Right lung (tissue), 10 donors: ENCODE results near the gene ERRFI1. TPM values are rescaled to one million over a fixed set of nuclear protein-coding genes. Genes with fewer than 3 reads are reported as not detected.
A peak's percentile ranks its signal among the peaks of the same experiment; 100 is the strongest.
"Not testable (repeated sequence)": the region's sequence is repeated elsewhere in the genome, so short reads cannot be mapped to it uniquely, and the experiment has no call there.

ENCODE experiments used
- DNase-seq, 2 donors: peaks; one replicate each; pipeline ENCODE4 v3.0.0-alpha.2; 2013
- long read RNA-seq, 8 donors: transcript quantifications; one replicate each; lab custom pipeline, GENCODE V29; 2026
- polyA plus RNA-seq, 5 donors: library from polyadenylated mRNA; unstranded; fragments of 120-200 nt; gene quantifications; one replicate each; pipeline versions ENCODE4 v1.2.1 to v1.2.3, GENCODE V29; 2013; ENCODE audit warnings: inconsistent platforms in 1 of 5, low replicate concordance in 1 of 5; ENCODE audit not compliant: insufficient read length in 5 of 5, insufficient read depth in 1 of 5

ERRFI1 gene, protein sequence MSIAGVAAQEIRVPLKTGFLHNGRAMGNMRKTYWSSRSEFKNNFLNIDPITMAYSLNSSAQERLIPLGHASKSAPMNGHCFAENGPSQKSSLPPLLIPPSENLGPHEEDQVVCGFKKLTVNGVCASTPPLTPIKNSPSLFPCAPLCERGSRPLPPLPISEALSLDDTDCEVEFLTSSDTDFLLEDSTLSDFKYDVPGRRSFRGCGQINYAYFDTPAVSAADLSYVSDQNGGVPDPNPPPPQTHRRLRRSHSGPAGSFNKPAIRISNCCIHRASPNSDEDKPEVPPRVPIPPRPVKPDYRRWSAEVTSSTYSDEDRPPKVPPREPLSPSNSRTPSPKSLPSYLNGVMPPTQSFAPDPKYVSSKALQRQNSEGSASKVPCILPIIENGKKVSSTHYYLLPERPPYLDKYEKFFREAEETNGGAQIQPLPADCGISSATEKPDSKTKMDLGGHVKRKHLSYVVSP
- 10 to 100 TPM; 52.0 to 95.3 (median 81.3) TPM for polyA plus RNA-seq
- long read RNA-seq, donor 1, transcript ERRFI1-201 (4 exons, 3,104 nt) = major isoform, 16 of 28 reads
- long read RNA-seq, donor 1, partial matches to known transcripts = 9 of 28 reads
- long read RNA-seq, donor 1, other reads (novel, unspliced or antisense) = 0 of 28 reads
- long read RNA-seq, donor 2, transcript ERRFI1-201 (4 exons, 3,104 nt) = major isoform, 9 of 11 reads
- long read RNA-seq, donor 2, partial matches to known transcripts = 0 of 11 reads
- long read RNA-seq, donor 2, other reads (novel, unspliced or antisense) = 0 of 11 reads
- long read RNA-seq, donor 3, transcript ERRFI1-201 (4 exons, 3,104 nt) = major isoform, 6 of 16 reads
- long read RNA-seq, donor 3, partial matches to known transcripts = 7 of 16 reads
- long read RNA-seq, donor 3, other reads (novel, unspliced or antisense) = 0 of 16 reads
- long read RNA-seq, donor 4, transcript ERRFI1-201 (4 exons, 3,104 nt) = major isoform, 14 of 16 reads
- long read RNA-seq, donor 4, partial matches to known transcripts = 0 of 16 reads
- long read RNA-seq, donor 4, other reads (novel, unspliced or antisense) = 0 of 16 reads
- long read RNA-seq, donor 5, transcript ERRFI1-201 (4 exons, 3,104 nt) = major isoform, 18 of 25 reads
- long read RNA-seq, donor 5, partial matches to known transcripts = 7 of 25 reads
- long read RNA-seq, donor 5, other reads (novel, unspliced or antisense) = 0 of 25 reads
- long read RNA-seq, donor 6, transcript ERRFI1-201 (4 exons, 3,104 nt) = major isoform, 16 of 26 reads
- long read RNA-seq, donor 6, partial matches to known transcripts = 7 of 26 reads
- long read RNA-seq, donor 6, other reads (novel, unspliced or antisense) = 0 of 26 reads
- long read RNA-seq, donor 7, transcript ERRFI1-201 (4 exons, 3,104 nt) = major isoform, 12 of 31 reads
- long read RNA-seq, donor 7, partial matches to known transcripts = 17 of 31 reads
- long read RNA-seq, donor 7, other reads (novel, unspliced or antisense) = 0 of 31 reads
- long read RNA-seq, donor 8, partial matches to known transcripts = 0 of 3 reads
- long read RNA-seq, donor 8, other reads (novel, unspliced or antisense) = 0 of 3 reads

DNA sequence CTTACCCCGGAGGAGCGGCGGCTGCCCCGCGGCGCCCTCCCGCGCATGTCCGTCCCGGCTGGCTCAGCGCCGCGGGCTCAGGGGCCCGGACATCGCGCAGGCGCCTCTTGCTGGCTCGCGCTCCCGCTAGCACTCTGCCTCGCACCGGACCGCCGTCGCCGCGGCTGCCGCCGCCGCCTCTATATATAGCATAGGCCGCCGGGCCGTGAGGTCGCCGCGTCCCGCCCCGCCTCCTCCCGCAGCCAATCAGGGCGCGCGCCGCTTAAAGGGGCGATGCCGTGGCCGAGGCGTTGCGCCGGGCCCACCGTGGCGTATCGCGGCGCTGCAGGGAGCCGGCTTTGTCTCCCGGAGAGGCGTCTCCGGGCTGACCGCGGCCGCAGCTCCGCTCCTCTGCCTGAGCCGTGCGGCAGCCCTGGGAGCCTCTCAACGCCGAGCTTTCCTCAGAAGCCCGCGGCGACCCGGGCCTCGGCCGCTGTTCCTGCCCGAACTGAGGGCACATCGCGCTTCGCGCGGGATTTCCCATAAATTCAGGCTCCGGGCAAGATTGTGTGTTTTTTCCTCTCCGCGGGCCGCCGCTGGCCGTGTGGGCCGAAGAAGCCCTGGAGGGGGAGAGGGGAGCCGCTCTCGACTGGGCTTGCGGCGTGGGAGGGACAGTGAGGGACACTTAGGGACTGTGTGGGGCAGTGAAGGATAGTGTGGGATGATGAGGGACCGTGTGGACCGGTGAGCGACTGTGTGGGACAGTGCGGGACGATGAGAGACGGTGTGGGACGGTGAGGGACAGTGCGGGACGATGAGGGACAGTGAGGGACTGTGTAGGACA, at the start of gene ERRFI1:
Gene ERRFI1, minus strand, starts transcription at position 157 of the 823 bp plus-strand sequence. CDS start 10,690 bp downstream, outside the sequence.
- peak; percentile 96 to 97 for DNase-seq

DNA sequence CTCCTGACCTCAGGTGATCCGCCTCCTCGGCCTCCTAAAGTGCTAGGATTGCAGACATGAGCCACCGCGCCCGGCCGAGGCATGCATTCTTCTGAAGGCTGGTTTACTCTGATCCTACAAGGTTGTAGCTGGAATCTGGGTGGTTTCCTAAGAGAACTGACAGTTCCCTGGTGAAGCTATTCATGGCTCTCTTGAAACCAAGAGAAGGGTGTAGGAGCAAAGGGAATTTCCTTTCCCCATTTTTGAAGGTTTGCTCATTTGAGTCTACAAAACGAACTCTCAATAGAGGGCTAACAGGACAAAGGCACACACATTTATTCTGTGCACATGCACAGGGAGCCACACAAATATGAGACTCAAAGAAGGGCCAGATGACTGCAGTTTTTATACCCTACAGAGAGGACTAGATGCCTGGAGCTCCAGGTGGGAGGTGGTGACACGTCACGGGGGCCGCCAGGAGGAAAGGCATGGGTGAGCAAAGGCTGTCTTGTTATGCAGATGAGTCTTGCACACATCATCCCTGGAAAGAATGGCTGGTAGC, 49.5 kb upstream of the ERRFI1 start:
- no peak for DNase-seq

DNA sequence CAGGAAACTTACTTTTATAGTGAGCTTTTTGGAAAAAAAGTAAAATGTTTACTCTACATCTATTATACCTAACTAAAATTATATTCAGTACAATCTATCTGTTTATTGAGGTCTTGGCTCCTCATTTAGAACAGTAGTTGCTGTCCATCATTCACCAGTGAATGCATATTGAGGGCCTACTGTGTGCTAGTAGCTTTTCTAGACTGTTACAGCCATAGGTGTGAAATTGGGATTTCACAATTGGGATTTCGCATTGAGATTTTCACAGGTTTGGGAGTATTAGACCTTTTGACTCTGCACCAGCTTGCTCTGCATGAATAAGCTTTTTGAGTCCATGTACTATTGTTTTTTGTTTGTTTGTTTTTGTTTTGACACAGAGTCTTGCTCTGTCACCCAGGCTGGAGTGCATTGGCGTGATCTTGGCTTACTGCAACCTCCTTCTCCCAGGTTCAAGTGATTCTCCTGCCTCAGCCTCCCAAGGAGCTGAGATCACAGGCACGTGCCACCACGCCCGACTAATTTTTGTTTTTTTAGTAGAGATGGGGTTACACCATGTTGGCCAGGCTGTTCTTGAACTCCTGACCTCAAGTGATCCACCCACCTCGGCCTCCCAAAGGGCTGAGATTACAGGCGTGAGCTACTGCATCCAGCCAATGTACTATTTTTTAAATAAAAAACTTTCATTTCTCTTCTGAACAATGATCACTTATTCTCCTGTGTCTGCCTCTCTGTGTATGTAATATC, 47.2 kb upstream of the ERRFI1 start:
- no peak for DNase-seq

DNA sequence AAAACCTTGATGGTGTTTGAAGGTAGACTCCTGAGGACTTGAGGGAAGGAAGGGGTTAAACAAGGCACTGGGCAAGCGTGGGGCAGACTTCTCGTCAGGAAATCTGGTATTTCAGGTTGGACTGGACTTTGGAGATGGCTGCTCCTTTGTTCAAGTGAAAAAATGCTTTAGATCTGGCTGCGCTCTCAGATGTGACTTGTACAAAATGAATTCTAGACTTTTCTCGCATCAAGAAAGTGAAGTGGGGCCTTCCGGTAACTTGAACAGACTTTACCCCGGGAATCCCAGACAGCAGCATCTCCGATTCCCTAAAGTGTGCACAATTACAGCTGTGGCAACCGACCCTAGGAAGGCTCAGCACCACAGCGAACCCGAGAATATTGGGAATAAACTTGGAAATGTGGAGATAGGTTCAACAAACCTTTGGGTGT, 44.3 kb upstream of the ERRFI1 start:
- peak; percentile 69 to 73 for DNase-seq

DNA sequence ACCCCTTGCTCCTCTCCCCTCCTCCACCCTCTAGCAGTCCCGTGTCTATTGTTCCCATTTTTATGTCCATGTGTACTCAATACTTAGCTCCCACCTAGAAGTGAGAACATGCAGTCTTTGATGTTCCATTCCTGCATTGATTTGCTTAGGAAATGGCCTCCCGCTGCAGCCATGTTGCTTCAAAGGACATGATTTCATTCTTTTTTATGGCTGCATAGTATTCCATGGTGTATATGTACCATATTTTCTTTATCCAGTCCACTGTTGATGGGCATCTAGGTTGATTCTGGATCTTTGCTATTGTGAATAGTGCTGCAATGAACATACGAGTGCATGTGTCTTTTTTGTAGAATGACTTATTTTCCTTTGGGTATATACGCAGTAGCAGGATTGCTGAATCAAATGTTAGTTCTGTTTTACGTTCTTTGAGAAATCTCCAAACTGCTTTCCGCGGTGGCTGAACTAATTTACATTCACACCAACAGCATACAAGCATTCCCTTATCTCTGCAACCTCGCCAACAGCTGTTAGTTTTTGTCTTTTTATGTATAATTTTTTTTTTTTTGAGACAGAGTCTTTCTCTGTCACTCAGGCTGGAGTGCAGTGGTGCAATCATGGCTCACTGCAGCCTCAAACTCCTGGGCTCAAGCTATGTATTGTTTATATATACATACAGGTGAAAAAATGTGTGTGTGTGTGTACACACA, 43.7 kb upstream of the ERRFI1 start:
- DNase-seq = not testable (repeated sequence)

DNA sequence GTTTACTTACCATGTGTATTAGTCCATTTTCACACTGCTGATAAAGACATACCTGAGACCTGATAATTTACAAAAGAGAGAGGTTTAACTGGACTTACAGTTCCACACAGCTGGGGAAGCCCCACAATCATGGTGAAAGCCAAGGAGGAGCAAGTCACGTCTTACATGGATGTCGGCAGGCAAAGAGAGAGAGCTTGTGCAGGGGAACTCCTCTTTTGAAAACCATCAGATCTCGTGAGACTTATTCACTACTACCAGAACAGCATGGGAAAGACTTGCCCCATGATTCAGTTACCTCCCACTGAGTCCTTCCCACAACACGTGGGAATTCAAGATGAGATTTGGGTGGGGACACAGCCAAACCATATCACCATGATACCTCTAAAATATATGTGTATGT, 39.3 kb upstream of the ERRFI1 start:
- no peak for DNase-seq

DNA sequence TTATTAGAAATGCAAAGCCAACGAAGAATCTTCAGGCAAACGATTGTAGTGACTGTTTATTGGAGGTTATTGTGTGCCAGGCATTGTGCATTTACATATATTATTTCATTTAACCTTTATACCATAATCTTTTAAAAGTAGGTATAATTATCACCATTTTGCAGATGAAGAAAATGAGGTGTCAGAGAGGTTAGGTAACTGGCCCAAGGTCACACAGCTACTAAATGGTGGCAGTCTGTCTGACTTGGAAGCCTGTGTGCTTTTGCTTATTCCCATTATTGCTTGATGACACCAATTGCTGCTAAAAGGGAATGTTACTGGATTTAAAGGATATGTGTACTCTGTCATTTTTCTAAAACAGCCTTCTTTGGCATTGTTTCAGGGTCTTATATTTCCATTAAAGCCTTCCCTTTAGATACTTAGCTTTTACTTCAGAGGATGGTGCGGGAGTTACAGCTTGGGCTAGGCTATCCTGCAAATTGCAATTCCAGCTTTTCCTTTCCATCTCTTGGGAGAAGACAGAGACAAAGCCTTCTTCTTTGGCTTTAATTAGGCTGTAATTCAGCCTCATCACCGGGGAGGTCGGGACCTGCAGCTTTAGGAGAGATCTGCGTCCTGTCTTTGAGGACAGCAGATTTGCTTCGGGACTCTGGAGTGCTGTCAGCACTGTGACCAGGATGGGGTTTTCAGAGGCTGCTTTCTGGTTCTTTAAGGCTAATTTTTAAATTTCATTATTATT, 37.4 kb upstream of the ERRFI1 start:
- no peak for DNase-seq

DNA sequence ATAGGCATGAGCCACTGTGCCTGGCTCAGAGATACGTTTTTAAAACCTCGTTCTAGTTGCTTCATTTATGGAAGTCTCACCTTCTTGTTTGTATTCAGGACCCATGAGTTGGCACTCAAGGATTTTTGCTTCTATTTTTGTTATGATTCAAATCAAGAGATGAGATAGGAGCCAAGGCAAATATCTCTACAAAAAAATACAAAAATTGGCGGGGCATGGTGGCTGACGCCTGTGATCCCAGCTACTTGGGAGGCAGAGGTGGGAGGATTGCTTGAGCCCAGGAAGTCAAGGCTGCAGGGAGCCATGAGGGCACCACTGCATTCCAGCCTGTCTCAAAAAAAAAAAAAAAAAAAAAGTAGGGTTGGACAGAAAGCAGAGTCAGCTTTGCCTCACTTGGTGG, 36.8 kb upstream of the ERRFI1 start:
- DNase-seq = no peak

DNA sequence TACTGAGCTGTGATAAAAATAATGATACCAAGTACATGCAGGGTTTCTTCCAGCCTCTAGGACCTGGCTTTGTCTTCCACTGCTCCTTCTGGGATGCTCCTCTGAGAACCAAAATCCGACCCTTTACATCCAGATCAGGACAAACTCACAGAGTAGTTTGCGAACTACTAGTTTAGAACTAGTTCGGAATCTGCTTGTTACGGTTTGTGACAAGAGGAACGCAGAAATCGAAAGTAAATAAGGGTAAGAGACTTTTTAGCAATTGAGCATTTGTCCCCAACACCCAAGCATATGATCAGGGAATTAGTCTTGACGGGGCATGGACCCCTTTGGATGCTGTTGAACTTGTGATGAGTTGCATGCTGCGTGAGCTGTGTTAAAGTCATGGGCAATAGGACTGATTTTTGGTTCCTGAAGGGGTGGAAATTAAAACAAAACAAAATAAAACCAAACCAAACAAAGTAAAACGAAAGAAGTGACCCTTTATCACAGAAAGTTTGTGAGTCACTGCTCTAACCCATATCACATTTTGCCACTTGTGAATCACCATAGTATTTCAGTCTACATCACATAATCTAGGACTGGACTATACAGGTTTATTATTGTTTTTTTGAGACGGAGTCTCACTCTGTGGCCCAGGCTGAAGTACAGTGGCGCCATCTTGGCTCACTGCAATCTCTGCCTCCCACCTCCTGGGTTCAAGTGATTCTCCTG, 35.7 kb upstream of the ERRFI1 start:
- DNase-seq = no peak

DNA sequence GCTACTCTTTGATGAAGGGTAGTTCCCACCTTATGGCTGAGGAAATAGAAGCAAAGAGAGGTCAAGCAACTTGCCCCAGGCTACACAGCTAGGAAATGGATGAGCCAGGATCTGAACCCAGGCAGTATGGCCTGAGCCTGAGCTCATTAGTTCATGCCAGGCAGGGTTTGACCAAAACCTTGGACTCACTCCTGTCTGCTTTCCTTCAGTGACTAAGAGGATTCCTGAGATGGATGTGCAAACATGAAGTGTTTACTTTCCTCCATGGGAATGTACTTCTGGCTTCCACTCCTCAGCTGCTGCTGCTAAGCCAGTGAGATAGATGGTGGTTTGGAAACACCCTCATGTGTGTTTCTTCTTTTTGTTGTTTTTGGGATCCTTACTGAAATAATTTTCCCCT, 35.1 kb upstream of the ERRFI1 start:
- DNase-seq = no peak

DNA sequence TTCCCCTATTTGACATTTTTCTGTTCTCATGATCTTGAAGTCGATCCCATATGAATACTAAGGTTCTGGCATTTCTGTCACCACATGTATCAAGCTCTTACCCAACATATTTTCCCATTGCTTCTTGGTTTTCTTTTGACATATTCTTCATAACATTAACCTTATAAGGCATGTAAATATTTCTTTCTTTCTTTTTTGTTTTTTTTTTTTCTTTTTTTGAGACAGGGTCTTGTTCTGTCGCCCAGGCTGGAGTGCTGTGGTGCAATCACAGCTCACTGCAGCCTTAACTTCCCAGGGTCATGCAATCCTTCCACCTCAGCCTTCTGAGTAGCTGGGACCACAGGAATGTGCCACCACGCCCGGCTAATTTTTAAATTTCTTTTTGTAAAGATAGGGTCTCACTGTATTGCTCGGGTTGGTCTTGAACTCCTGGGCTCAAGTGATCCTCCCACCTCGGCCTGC, 33.1 kb upstream of the ERRFI1 start:
- DNase-seq = no peak

DNA sequence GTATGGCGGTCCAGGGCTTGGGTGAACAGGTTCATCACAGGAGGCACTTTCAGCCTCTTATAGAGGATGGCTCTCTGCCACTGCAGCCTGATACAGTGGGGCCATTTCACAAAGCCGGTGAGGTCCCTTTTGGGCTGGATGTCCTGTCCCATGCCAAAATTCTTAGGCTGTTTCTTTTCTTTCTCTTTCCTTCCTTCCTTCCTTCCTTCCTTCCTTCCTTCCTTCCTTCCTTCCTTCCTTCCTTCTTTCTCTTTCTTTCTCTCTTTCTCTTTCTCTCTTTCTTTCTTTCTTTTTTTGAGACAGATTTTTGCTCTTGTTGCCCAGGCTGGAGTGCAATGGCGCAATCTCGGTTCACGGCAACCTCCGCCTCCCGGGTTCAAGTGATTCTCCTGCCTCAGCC, 31.7 kb upstream of the ERRFI1 start:
- not testable (repeated sequence) for DNase-seq

DNA sequence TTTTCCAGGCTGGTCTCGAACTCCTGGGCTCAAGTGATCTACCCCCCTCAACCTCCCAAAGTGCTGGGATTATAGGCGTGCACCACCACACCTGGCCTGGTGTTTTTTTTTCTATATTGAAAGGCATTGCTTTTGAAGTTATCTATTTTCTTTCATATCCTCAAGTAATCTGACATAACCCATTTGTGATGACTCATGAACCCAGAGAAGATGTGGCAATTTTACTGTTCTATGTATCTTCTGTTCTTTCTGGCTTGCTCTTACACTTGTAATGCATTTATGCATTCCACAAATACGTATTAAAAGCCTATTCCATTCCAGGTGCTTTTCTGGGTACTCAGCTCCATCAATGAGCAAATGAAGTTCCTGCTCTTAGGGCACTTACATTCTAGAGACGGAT, 29.9 kb upstream of the ERRFI1 start:
- no peak for DNase-seq

DNA sequence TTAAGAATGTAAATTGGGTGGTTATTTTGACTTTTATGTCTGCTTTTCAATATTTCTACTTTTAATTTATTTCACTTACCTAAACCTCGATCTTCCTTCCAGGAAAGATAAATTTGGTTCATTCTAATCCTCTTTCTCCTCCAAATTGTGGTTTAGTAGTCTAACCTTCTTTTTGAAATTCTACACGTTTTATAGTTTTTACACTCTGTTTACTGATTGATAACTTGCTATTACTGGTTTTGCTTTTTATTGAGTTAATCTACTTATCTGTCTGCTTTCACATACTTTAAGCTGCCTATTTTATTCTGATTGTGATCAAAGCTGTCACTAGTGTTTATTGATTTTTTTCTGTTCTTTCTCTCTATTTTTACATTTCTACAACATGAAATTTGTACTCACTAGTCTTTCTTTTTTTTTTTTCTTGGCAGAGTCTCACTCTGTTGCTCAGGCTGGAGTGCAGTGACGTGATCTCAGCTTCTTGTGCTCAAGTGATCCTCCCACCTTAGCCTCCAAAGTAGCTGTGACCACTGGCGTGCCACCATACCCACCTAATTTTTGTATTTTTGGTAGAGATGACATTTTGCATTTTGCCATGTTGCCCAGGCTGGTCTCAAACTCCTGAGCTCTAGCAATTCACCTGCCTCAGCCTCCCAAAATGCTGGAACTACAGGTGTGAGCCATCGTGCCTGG, 27.9 kb upstream of the ERRFI1 start:
- no peak for DNase-seq

DNA sequence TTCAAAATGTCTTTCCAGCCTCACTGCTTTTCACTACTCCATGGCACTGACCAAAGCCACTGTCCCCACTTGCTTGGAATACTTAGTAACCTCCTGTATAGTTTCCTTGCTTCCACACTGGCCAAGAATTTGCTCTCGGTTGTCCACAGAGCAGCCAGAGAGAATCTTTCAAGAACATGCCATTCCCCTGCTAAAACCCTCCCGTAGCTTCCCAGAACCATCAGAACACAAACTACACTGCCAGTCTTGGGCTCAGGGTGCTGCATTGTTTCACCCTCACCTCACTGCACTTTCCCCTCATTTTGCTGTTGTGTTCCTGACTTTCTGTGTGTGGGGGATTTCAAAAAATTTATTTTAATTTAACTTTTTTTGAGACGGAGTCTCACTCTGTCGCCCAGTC, 25.5 kb upstream of the ERRFI1 start:
- no peak for DNase-seq

DNA sequence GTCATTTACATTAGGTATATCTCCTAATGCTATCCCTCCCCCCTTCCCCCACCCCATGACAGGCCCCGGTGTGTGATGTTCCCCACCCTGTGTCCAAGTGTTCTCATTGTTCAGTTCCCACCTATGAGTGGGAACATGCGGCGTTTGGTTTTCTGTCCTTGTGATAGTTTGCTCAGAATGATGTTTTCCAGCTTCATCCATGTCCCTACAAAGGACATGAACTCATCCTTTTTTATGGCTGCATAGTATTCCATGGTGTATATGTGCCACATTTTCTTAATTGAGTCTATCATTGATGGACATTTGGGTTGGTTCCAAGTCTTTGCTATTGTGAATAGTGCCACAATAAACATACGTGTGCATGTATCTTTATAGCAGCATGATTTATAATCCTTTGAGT, 23.1 kb upstream of the ERRFI1 start:
- DNase-seq = not testable (repeated sequence)
